IPS-15b (cell line): ENCODE results near the gene KRT74.

Experiments
- H3K27me3 ChIP-seq: one replicate; pipeline ENCODE4 v1.6.1; 2013; ENCODE audit warnings: low read length; ENCODE audit not compliant: control insufficient read depth, insufficient read depth
- H3K36me3 ChIP-seq: one replicate; pipeline ENCODE4 v1.6.1; 2013; ENCODE audit warnings: low read length; ENCODE audit not compliant: control insufficient read depth, insufficient read depth
- H3K4me1 ChIP-seq: one replicate; pipeline ENCODE4 v1.6.1; 2013; ENCODE audit warnings: mild to moderate bottlenecking, low read length; ENCODE audit not compliant: control insufficient read depth, insufficient read depth
- H3K4me3 ChIP-seq: one replicate; pipeline ENCODE4 v1.5.1; 2013; ENCODE audit warnings: low read depth, low read length
- H3K9ac ChIP-seq: one replicate; pipeline ENCODE4 v1.6.1; 2013; ENCODE audit warnings: low read depth, mild to moderate bottlenecking, low read length
- H3K9me3 ChIP-seq: one replicate; pipeline ENCODE4 v1.6.1; 2013; ENCODE audit warnings: mild to moderate bottlenecking, low read length; ENCODE audit not compliant: control insufficient read depth, insufficient read depth

The KRT74 gene

GRCh38 chr12:52515927-52516831, 57.5 kb downstream of the KRT74 start:
- H3K4me1 ChIP-seq = no peaks in the 10 kb centered on the region
- no peaks in the 10 kb centered on the region for H3K9me3 ChIP-seq
- H3K36me3 ChIP-seq = no peaks in the 10 kb centered on the region
- H3K9ac ChIP-seq = no peak overlapping the region
- H3K4me3 ChIP-seq = no peak overlapping the region
- H3K27me3 ChIP-seq = no peaks in the 10 kb centered on the region
